Neural crest cell (in vitro differentiated cells): Measurements from ENCODE around the gene BNIP3. TPM values are rescaled to one million over a fixed set of nuclear protein-coding genes. Genes with fewer than 3 reads are reported as not detected.

ENCODE experiments used
- DNase-seq: peaks from one replicate; pipeline ENCODE4 v3.0.0; 2021; ENCODE audit warnings: low read depth, mixed read lengths, low spot score
- H3K27ac Mint-ChIP-seq: one replicate; pipeline ENCODE4 v1.8.0; 2021; ENCODE audit warnings: mild to moderate bottlenecking, mixed read lengths; ENCODE audit not compliant: unreplicated experiment
- H3K27me3 Mint-ChIP-seq: 2 replicates; pipeline ENCODE4 v1.8.0; 2021; ENCODE audit warnings: low read depth, mild to moderate bottlenecking, mixed read lengths
- H3K36me3 Mint-ChIP-seq: 2 replicates; pipeline ENCODE4 v1.8.0; 2021; ENCODE audit warnings: low read depth, mild to moderate bottlenecking, mixed read lengths
- H3K4me1 Mint-ChIP-seq: 2 replicates; pipeline ENCODE4 v1.8.0; 2021; ENCODE audit warnings: mixed read lengths
- H3K4me3 Mint-ChIP-seq: one replicate; pipeline ENCODE4 v1.8.0; 2021; ENCODE audit warnings: mild to moderate bottlenecking, mixed read lengths
- H3K9me3 Mint-ChIP-seq: 2 replicates; pipeline ENCODE4 v1.8.0; 2021; ENCODE audit warnings: mixed read lengths
- total RNA-seq: library from RNA; stranded (reverse); gene quantifications from 2 replicates; pipeline ENCODE4 v1.2.1, GENCODE V29; 2021
- TF ChIP-seq, protein P1 (sequence below): fragments of 200-600 bp; sonication (generic); conservative IDR thresholded peaks from 2 replicates; pipeline ENCODE4 v1.5.0; 2021; ENCODE audit warnings: antibody characterized with exemption, mild to moderate bottlenecking

The BNIP3 gene
- total RNA-seq, 1 donor from 2014 or later = 26.1 TPM

GRCh38 chr10:131961777-131962662, 19.7 kb downstream of the BNIP3 start:
- Mint-ChIP-seq H3K4me1 (no peaks in the 10 kb centered on the region), H3K36me3 (peaks cover 15% of the 10 kb centered on the region), H3K27ac (no peak overlapping the region), H3K27me3 (no peaks in the 10 kb centered on the region), H3K9me3 (no peaks in the 10 kb centered on the region), H3K4me3 (no peak overlapping the region)
- TF ChIP-seq, protein P1, sequence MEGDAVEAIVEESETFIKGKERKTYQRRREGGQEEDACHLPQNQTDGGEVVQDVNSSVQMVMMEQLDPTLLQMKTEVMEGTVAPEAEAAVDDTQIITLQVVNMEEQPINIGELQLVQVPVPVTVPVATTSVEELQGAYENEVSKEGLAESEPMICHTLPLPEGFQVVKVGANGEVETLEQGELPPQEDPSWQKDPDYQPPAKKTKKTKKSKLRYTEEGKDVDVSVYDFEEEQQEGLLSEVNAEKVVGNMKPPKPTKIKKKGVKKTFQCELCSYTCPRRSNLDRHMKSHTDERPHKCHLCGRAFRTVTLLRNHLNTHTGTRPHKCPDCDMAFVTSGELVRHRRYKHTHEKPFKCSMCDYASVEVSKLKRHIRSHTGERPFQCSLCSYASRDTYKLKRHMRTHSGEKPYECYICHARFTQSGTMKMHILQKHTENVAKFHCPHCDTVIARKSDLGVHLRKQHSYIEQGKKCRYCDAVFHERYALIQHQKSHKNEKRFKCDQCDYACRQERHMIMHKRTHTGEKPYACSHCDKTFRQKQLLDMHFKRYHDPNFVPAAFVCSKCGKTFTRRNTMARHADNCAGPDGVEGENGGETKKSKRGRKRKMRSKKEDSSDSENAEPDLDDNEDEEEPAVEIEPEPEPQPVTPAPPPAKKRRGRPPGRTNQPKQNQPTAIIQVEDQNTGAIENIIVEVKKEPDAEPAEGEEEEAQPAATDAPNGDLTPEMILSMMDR = no peak
- DNase-seq = no peak

DNA sequence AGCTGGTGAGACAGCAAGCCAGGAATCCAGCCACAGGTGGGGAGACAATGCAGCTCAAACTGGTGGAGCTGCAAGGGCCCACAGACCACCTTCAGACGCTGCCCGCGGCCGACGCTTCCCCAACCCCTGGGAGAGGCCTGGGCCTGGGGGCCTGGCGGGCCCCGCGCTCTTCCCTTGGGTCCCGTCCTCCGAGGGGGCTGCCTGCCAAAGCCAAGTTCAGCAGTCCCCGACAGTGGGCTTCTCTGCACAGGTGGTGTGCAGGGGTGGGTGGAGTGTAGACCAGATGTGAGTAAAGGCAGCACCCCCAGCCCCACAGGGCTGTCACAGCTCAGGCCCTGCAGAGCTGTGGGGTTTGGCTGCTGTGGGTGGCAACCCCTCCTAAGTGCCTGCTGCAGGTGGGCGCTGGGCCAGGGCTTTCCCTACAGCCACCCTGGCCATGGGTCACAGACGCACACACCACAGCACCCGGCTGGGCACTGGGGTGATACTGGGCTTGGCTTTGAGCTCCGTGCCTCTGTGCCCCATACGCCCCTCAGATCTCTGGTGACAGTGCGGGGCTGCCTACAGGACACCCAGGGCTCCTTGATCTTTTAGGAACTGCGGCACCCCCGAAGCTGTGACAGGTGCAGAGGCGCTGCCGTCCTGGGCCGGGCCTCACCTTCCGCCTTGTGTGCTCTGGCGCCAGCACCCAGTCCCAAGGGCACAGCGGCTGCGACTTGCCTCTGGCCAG, 20.5 kb downstream of the BNIP3 start:
- TF ChIP-seq, protein P1 = no peak
- no peaks in the 10 kb centered on the region for H3K4me1 Mint-ChIP-seq
- DNase-seq = no peak
- peak overlapping the region; percentile 78 for H3K27ac Mint-ChIP-seq
- no peaks in the 10 kb centered on the region for H3K9me3 Mint-ChIP-seq
- no peak overlapping the region for H3K4me3 Mint-ChIP-seq
- H3K27me3 Mint-ChIP-seq = no peaks in the 10 kb centered on the region
- peaks cover 19% of the 10 kb centered on the region for H3K36me3 Mint-ChIP-seq

DNA sequence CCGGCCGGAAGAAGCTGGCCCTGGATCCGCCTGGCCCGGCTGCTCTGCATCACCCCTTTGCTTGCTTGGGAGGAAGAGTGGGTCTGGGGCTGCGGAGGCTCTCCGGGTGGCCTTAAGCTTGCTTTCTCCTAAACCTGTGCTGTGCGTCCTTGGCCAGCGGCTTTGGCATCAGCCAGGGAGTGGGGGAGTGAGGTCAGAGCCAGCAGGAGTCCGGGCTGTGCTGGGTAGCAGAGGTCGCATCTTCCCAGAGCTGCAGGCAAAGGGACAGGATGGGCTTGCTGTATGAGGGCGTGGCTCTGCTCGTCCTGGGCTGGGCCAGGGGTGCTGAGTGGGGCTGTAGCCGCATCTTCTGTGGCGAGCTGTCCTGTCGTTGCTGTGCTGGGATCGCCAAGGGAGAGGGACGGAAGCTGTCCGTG, 21.1 kb downstream of the BNIP3 start:
- TF ChIP-seq, protein P1 = no peak
- Mint-ChIP-seq H3K4me3 (no peak overlapping the region), H3K4me1 (no peaks in the 10 kb centered on the region), H3K36me3 (peaks cover 21% of the 10 kb centered on the region), H3K27ac (no peak overlapping the region), H3K27me3 (no peaks in the 10 kb centered on the region), H3K9me3 (no peaks in the 10 kb centered on the region)
- DNase-seq = no peak

- no peak overlapping the region for H3K27ac Mint-ChIP-seq
- TF ChIP-seq, protein P1 = no peak
- peaks cover 26% of the 10 kb centered on the region for H3K36me3 Mint-ChIP-seq
- no peak overlapping the region for H3K4me3 Mint-ChIP-seq
- DNase-seq = no peak
- H3K4me1 Mint-ChIP-seq = no peaks in the 10 kb centered on the region
- no peaks in the 10 kb centered on the region for H3K9me3 Mint-ChIP-seq
- H3K27me3 Mint-ChIP-seq = no peaks in the 10 kb centered on the region
Observed at GRCh38 chr10:131959841-131960240, 21.9 kb downstream of the BNIP3 start.

DNA sequence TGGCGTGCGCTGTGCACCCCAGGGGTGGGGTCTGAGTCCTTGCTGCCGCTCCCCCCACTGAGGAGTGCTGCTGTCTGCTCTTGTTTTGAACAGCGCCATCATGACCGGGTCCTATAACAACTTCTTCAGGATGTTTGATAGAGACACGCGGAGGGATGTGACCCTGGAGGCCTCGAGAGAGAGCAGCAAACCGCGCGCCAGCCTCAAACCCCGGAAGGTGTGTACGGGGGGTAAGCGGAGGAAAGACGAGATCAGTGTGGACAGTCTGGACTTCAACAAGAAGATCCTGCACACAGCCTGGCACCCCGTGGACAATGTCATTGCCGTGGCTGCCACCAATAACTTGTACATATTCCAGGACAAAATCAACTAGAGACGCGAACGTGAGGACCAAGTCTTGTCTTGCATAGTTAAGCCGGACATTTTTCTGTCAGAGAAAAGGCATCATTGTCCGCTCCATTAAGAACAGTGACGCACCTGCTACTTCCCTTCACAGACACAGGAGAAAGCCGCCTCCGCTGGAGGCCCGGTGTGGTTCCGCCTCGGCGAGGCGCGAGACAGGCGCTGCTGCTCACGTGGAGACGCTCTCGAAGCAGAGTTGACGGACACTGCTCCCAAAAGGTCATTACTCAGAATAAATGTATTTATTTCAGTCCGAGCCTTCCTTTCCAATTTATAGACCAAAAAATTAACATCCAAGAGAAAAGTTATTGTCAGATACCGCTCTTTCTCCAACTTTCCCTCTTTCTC, 26.0 kb downstream of the BNIP3 start:
- no peaks in the 10 kb centered on the region for H3K4me1 Mint-ChIP-seq
- no peak overlapping the region for H3K4me3 Mint-ChIP-seq
- H3K27ac Mint-ChIP-seq = no peak overlapping the region
- TF ChIP-seq, protein P1 = no peak
- peaks cover 37% of the 10 kb centered on the region for H3K36me3 Mint-ChIP-seq
- no peaks in the 10 kb centered on the region for H3K27me3 Mint-ChIP-seq
- H3K9me3 Mint-ChIP-seq = no peaks in the 10 kb centered on the region
- no peak for DNase-seq
